NB4 (cell line): Measurements from ENCODE around the gene SLC7A10.
A peak's percentile ranks its signal among the peaks of the same experiment; 100 is the strongest.

Experiments
- DNase-seq: peaks from one replicate; pipeline ENCODE4 v3.0.0; 2010; ENCODE audit warnings: low read depth
- H3K4me3 ChIP-seq: one replicate; pipeline ENCODE4 v1.5.1; 2011; ENCODE audit warnings: mild to moderate bottlenecking, low read depth, low read length, moderate library complexity
- CTCF ChIP-seq: IDR thresholded peaks from one replicate; pipeline ENCODE4 v1.5.1; 2012; ENCODE audit warnings: low read depth, low read length
- MYC ChIP-seq: IDR thresholded peaks from 2 replicates; pipeline ENCODE4 v1.6.1; 2011; ENCODE audit warnings: low read depth, low read length
- POLR2A ChIP-seq: IDR thresholded peaks from 2 replicates; pipeline ENCODE4 v1.6.1; 2011; ENCODE audit warnings: mild to moderate bottlenecking; ENCODE audit not compliant: insufficient read length; ENCODE audit errors: extremely low read depth
- TF ChIP-seq, protein P1 (sequence below): IDR thresholded peaks from 2 replicates; pipeline ENCODE4 v1.6.1; 2011; ENCODE audit warnings: low read depth, low read length

The SLC7A10 gene

DNA sequence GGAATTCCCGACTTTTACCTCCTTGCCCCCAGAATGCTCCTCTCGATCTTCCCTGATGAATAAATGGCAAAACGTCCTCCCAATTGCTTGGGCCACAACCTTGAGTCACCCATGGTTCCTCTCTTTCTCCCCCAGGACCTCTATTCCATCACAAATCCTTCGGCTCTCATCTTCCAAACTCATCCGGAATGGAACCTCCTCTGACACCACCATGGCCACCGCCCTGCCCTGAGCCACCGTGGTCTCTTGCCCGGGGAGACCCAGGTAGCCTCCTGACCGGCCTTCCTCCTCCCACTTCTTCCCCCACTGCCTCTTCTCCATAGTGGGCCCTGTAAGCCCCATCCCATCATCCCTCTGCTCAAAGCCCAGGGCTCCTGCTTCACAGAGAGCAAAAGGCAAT is 4.9 kb downstream of the SLC7A10 start:
- H3K4me3 ChIP-seq, result no peak overlapping the region
- DNase-seq, result no peak
- TF ChIP-seq CTCF (no peak), POLR2A (no peak), MYC (no peak)
- TF ChIP-seq, protein P1, sequence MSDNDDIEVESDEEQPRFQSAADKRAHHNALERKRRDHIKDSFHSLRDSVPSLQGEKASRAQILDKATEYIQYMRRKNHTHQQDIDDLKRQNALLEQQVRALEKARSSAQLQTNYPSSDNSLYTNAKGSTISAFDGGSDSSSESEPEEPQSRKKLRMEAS, result no peak

DNA sequence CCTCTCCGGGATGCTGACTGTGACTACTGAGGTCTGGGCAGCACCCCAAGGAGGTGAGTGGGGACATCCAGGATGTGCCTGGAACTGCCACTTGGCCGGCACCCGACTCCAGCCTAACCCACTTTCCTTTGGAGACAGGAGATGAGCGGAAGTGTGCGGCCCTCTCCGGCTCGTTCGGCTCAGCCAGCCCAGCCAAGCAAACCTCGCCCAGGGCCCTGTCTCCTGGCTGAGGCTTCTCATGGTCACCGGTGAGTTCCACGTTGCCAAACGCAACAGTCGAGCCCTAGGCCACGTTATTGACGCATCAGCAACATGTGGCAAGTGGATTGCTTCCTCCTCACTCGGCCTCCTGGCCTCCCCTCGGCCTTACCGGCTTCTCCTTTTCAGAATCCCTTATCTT is 5.5 kb downstream of the SLC7A10 start:
- TF ChIP-seq MYC, result no peak
- no peak for TF ChIP-seq CTCF
- no peak for DNase-seq
- H3K4me3 ChIP-seq, result no peak overlapping the region

- peak; percentile 24 for TF ChIP-seq CTCF
- no peak for TF ChIP-seq POLR2A
- peak; percentile 34 for DNase-seq
- no peak overlapping the region for H3K4me3 ChIP-seq
These were observed 6.3 kb downstream of the SLC7A10 start for GRCh38 chr19:33219261-33219815.

DNA sequence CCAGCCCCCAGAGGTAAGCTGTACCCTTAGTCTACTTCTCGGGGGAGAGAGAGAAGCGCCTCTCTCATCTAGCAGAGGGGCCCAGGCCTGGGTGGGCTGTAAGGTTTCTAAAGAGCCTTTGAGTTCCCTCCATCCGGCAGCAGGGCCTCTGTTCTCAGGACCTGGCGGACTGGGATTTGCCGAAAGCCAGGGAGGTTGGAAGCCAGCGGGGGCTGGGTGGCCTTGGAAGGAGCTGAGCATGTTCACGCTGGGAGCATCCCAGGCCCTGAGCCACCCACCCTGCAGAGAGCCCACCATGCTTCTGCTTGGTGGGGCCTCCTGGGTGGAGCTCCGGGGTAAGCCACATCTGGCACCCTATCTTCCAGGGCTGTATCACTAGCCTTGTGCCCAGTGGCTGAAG is 7.8 kb downstream of the SLC7A10 start:
- TF ChIP-seq, protein P1, result no peak
- TF ChIP-seq CTCF (no peak), MYC (no peak), POLR2A (no peak)
- H3K4me3 ChIP-seq, result no peak overlapping the region
- no peak for DNase-seq

- no peak overlapping the region for H3K4me3 ChIP-seq
- TF ChIP-seq MYC, result no peak
- TF ChIP-seq POLR2A, result no peak
- TF ChIP-seq, protein P1, result no peak
- no peak for TF ChIP-seq CTCF
- DNase-seq, result no peak
These were observed 9.3 kb downstream of the SLC7A10 start for GRCh38 chr19:33216198-33216830.
